ENCODE data around the gene SMG6. TPM values are rescaled to one million over a fixed set of nuclear protein-coding genes. Genes with fewer than 3 reads are reported as not detected.

The SMG6 gene
- total and polyA plus RNA-seq, 2 of the 8 experiments (the other 6 are each of a cell fraction or from before 2014, with no cell fraction given): 18.5 to 25.2 TPM

DNA sequence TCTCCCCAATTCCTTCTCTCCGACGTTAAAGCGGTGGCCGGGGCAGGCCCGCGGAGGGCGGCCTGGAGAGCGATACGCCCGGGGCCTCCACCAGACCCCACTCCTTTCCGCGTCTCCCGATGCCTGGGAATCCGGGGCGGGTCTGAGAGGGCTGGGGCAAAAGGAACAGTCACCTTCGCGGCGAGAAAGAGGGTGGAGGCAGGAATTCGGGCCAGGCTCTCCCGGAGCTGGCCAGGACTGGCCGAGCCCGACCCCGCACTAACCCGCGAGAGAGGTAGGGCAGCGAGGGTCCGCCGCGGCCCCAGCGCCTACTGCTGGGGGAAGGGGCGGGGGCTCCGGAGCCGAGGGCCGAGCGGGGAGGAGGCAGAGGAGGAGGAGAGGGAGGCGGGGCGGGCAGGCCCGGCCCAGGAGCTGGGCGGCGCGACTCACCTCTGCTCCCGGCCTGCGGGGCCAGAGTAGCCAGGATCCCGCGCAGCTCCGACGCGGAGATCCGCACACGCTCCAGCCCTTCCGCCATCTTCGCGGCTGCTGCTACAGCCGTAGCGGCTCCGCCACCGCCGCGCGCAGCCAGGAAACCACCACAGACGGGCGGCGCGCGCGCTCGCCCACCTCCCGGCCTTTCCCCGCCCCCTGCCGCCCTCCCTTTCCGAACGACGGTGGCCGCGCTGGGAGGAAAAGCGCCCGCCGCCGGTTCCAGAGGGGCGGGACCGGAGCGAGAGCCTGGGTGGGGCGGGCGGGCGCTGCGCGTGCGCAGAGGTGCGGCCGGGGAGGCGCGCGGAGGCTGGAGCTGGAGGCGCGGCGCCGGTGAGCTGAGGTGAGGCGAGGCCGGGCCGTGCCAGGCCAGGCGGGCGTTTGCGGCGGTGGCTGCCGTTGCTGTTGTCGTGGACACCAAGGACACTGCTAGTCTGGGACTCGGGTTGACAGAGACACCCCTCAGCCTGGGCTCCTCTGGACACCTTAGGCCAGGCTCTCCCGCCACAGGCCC, at the start of gene SMG6, which contains the start of gene SRR (continued):
- TF ChIP-seq, protein P1, sequence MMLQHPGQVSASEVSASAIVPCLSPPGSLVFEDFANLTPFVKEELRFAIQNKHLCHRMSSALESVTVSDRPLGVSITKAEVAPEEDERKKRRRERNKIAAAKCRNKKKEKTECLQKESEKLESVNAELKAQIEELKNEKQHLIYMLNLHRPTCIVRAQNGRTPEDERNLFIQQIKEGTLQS (IDR thresholded peaks at IDR 0.05; ENCODE audit: insufficient read depth, low read depth, low read length): no peak
- TF ChIP-seq RXRA (IDR thresholded peaks at IDR 0.05; ENCODE audit: insufficient read depth, low read depth, low read length) (0 out of 2 replicates have a peak, but pooled peaks have one; percentile 28), NANOG (IDR thresholded peaks at IDR 0.05; ENCODE audit: insufficient read depth, low read depth, low read length, poor library complexity, severe bottlenecking) (no peak), SIRT6 (IDR thresholded peaks at IDR 0.05; ENCODE audit: low read length) (no peak), CHD2 (IDR thresholded peaks at IDR 0.05; ENCODE audit: low read length) (peak; percentile 58; the same call in 1 of the 2 replicates), TCF12 (IDR thresholded peaks at IDR 0.05; ENCODE audit: low read depth, low read length) (no peak), POLR2AphosphoS5 (IDR thresholded peaks at IDR 0.05; ENCODE audit: low read depth, low read length) (peak; percentile 84), CTBP2 (IDR thresholded peaks at IDR 0.05; ENCODE audit: borderline replicate concordance, insufficient read depth, insufficient read length, low read length) (no peak), TBP (IDR thresholded peaks at IDR 0.05; ENCODE audit: low read depth, low read length) (peak; percentile 65; the same call in 1 of the 2 replicates), GTF2F1 (IDR thresholded peaks at IDR 0.05; ENCODE audit: borderline replicate concordance, low read depth, low read length) (no peak), EZH2 (IDR thresholded peaks at IDR 0.05; ENCODE audit: low read depth, low read length, severe bottlenecking) (no peak), RBBP5 (IDR thresholded peaks at IDR 0.05; ENCODE audit: borderline replicate concordance, low read depth, low read length) (0 out of 2 replicates have a peak, but pooled peaks have one; percentile 27), BRCA1 (IDR thresholded peaks at IDR 0.05; ENCODE audit: low read depth, low read length) (no peak), SP4 (IDR thresholded peaks at IDR 0.05; ENCODE audit: low read length) (no peak), YY1 (IDR thresholded peaks at IDR 0.05; ENCODE audit: low read depth, low read length) (peak; percentile 65; the same call in 1 of the 2 replicates), KDM1A (IDR thresholded peaks at IDR 0.05; ENCODE audit: borderline replicate concordance, low read length) (no peak), KDM4A (IDR thresholded peaks at IDR 0.05; ENCODE audit: low read depth, low read length, severe bottlenecking) (peak; percentile 72)
- TF ChIP-seq, protein P2, sequence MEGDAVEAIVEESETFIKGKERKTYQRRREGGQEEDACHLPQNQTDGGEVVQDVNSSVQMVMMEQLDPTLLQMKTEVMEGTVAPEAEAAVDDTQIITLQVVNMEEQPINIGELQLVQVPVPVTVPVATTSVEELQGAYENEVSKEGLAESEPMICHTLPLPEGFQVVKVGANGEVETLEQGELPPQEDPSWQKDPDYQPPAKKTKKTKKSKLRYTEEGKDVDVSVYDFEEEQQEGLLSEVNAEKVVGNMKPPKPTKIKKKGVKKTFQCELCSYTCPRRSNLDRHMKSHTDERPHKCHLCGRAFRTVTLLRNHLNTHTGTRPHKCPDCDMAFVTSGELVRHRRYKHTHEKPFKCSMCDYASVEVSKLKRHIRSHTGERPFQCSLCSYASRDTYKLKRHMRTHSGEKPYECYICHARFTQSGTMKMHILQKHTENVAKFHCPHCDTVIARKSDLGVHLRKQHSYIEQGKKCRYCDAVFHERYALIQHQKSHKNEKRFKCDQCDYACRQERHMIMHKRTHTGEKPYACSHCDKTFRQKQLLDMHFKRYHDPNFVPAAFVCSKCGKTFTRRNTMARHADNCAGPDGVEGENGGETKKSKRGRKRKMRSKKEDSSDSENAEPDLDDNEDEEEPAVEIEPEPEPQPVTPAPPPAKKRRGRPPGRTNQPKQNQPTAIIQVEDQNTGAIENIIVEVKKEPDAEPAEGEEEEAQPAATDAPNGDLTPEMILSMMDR (IDR thresholded peaks at IDR 0.05; ENCODE audit: control extremely low read depth in 1 of 3, insufficient read depth in 1 of 3, low read depth in 1 of 3, low read length in 3 of 3): no peak
- TF ChIP-seq, protein P3, sequence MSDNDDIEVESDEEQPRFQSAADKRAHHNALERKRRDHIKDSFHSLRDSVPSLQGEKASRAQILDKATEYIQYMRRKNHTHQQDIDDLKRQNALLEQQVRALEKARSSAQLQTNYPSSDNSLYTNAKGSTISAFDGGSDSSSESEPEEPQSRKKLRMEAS (IDR thresholded peaks at IDR 0.05): peak; percentile 38
